HCT116 (cell line): ENCODE measurements around the gene SNTG2. TPM values are rescaled to one million over a fixed set of nuclear protein-coding genes. Genes with fewer than 3 reads are reported as not detected.

Source experiments
- ATAC-seq: fragments of 200-7000 bp; cut with Tn5 transposase; 2 replicates; pipeline ENCODE4 v1.9.1; 2020; ENCODE audit warnings: mild to moderate bottlenecking, moderate library complexity
- BruUV-seq: library from RNA; stranded (reverse); fragments of 400-500 nt; replicated peaks from 2 replicates; lab custom pipeline; 2021; lab: Mats Ljungman, UMichigan
- CTCF ChIA-PET: fragments of 300-600 bp; sonication (Branson Sonifier 250); formaldehyde crosslinking; loops from one replicate; lab custom pipeline; 2021; ENCODE audit warnings: antibody characterized with exemption; lab: Charles Lee
- POLR2A ChIA-PET: fragments of 300-600, 350-600 bp; sonication (Branson Sonifier 250); formaldehyde crosslinking; loops from one replicate; lab custom pipeline; 2021; ENCODE audit warnings: antibody characterized with exemption; lab: Charles Lee
- RAD21 ChIA-PET, 2 experiments: fragments of 300-600 bp; sonication (Branson Sonifier 250); formaldehyde crosslinking; loops; one replicate each; lab custom pipeline; 2023; ENCODE audit warnings: low total read pairs in 2 of 2; ENCODE audit not compliant: uncharacterized antibody in 2 of 2, unreplicated experiment in 2 of 2, low non-redundant PET in 1 of 2; lab: Charles Lee
- DNase-seq: peaks from one replicate; pipeline ENCODE4 v3.0.0-alpha.2; 2010; ENCODE audit warnings: low read depth, low spot score
- H2AFZ ChIP-seq: fragments of 200-600 bp; shearing (Covaris generic), sonication (generic); 2 replicates; pipeline ENCODE4 v1.6.1; 2017; ENCODE audit warnings: low read depth, mixed run types, mixed read lengths, antibody characterized with exemption, low read length; ENCODE audit not compliant: poor library complexity, severe bottlenecking
- H3K27ac ChIP-seq: 2 replicates; pipeline ENCODE4 v1.5.1; 2012; ENCODE audit warnings: low read depth, low read length
- H3K27me3 ChIP-seq: fragments of 200-600 bp; sonication (generic); 2 replicates; pipeline ENCODE4 v1.6.1; 2016; ENCODE audit warnings: mixed run types, low read length, mixed read lengths; ENCODE audit not compliant: insufficient read depth
- H3K36me3 ChIP-seq, 2 experiments: fragments of 200-500 bp in 1 of 2; fragments of 200-600 bp in 1 of 2; sonication (Bioruptor generic) in 1 of 2; sonication (generic) in 1 of 2; 2 replicates each; pipeline versions ENCODE4 v1.5.1 to v1.6.1; 2014 to 2016; ENCODE audit warnings: low read length in 2 of 2, inconsistent platforms in 1 of 2, mixed read lengths in 1 of 2, mixed run types in 1 of 2; ENCODE audit not compliant: insufficient read depth in 2 of 2, control insufficient read depth in 1 of 2
- H3K4me1 ChIP-seq, 2 experiments: fragments of 200-600 bp in 1 of 2; sonication (generic) in 1 of 2; 2 replicates each; pipeline versions ENCODE4 v1.5.1 to v1.6.1; 2012 to 2017; ENCODE audit warnings: low read length in 2 of 2, inconsistent platforms in 1 of 2, mild to moderate bottlenecking in 1 of 2, mixed read lengths in 1 of 2, mixed run types in 1 of 2, moderate library complexity in 1 of 2; ENCODE audit not compliant: insufficient read depth in 2 of 2, control insufficient read depth in 1 of 2
- H3K4me2 ChIP-seq: fragments of 200-600 bp; sonication (generic); 2 replicates; pipeline ENCODE4 v1.6.1; 2017; ENCODE audit warnings: mixed run types, low read length, mixed read lengths
- H3K4me3 ChIP-seq, 2 experiments: fragments of 200-600 bp in 1 of 2; sonication (generic) in 1 of 2; replicated peaks in 1 of 2; 2 replicates each; pipeline ENCODE4 v1.5.1; 2011 to 2016; ENCODE audit warnings: low read length in 2 of 2, control low read depth in 1 of 2, low read depth in 1 of 2, mild to moderate bottlenecking in 1 of 2, mixed read lengths in 1 of 2, mixed run types in 1 of 2
- H3K79me2 ChIP-seq: fragments of 200-600 bp; sonication (generic); 2 replicates; pipeline ENCODE4 v1.6.1; 2017; ENCODE audit warnings: mild to moderate bottlenecking, mixed run types, low read length, moderate library complexity, mixed read lengths; ENCODE audit not compliant: insufficient read depth
- H3K9ac ChIP-seq: fragments of 200-600 bp; sonication (generic); 2 replicates; pipeline ENCODE4 v1.6.1; 2016; ENCODE audit warnings: low read length, mixed read lengths
- H3K9me2 ChIP-seq: fragments of 200-600 bp; sonication (generic), shearing (Covaris generic); 2 replicates; pipeline ENCODE4 v1.6.1; 2017; ENCODE audit warnings: mixed run types, mild to moderate bottlenecking, moderate library complexity; ENCODE audit not compliant: insufficient read depth
- H3K9me3 ChIP-seq, 2 experiments: fragments of 200-500 bp in 1 of 2; fragments of 200-600 bp in 1 of 2; sonication (Bioruptor generic) in 1 of 2; sonication (generic) in 1 of 2; 2 replicates each; pipeline ENCODE4 v1.6.1; 2014 to 2017; ENCODE audit warnings: low read length in 2 of 2, mixed read lengths in 2 of 2, inconsistent platforms in 1 of 2, low read depth in 1 of 2, mild to moderate bottlenecking in 1 of 2, mixed run types in 1 of 2, moderate library complexity in 1 of 2; ENCODE audit not compliant: control insufficient read depth in 1 of 2, insufficient read depth in 1 of 2
- H4K20me1 ChIP-seq: fragments of 200-600 bp; sonication (generic), shearing (Covaris generic); 2 replicates; pipeline ENCODE4 v1.6.1; 2017; ENCODE audit warnings: mixed run types, mild to moderate bottlenecking, moderate library complexity; ENCODE audit not compliant: insufficient read depth
- EZH2phosphoT487 ChIP-seq: fragments of 200-600 bp; IDR thresholded peaks from 2 replicates; pipeline ENCODE4 v1.6.1; 2018; ENCODE audit warnings: antibody characterized with exemption, borderline replicate concordance
- FOSL1 ChIP-seq: IDR thresholded peaks from 2 replicates; pipeline ENCODE4 v1.6.1; 2012; ENCODE audit warnings: low read depth
- POLR2A ChIP-seq: IDR thresholded peaks from 2 replicates; pipeline ENCODE4 v1.7.0; 2011; ENCODE audit warnings: borderline replicate concordance; ENCODE audit not compliant: insufficient read depth, insufficient read length; ENCODE audit errors: extremely low read depth
- POLR2AphosphoS5 ChIP-seq: IDR thresholded peaks from 2 replicates; pipeline ENCODE4 v1.6.1; 2011; ENCODE audit warnings: mild to moderate bottlenecking, low read depth, low read length, moderate library complexity
- SRF ChIP-seq: IDR thresholded peaks from 2 replicates; pipeline ENCODE4 v1.6.1; 2012; ENCODE audit warnings: low read depth
- TCF7L2 ChIP-seq: IDR thresholded peaks from 2 replicates; pipeline ENCODE4 v1.7.0; 2011; ENCODE audit warnings: borderline replicate concordance, inconsistent platforms; ENCODE audit not compliant: insufficient read depth, insufficient read length; ENCODE audit errors: extremely low read depth
- YY1 ChIP-seq: IDR thresholded peaks from 2 replicates; pipeline ENCODE4 v1.6.1; 2011; ENCODE audit warnings: low read length, low read depth, moderate library complexity, mild to moderate bottlenecking; ENCODE audit not compliant: insufficient replicate concordance; ENCODE audit errors: extremely low read depth
- ZBTB33 ChIP-seq: IDR thresholded peaks from 2 replicates; pipeline ENCODE4 v1.6.1; 2011; ENCODE audit warnings: mild to moderate bottlenecking, low read length, moderate library complexity; ENCODE audit not compliant: insufficient replicate concordance; ENCODE audit errors: extremely low read depth
- ZFX ChIP-seq: fragments of 450-650 bp; IDR thresholded peaks from 2 replicates; pipeline ENCODE4 v1.6.1; 2017
- ZNF274 ChIP-seq: fragments of 200-500 bp; sonication (Bioruptor generic); IDR thresholded peaks from 2 replicates; pipeline ENCODE4 v1.6.1; 2014; ENCODE audit warnings: mild to moderate bottlenecking, low read depth, low read length, inconsistent platforms
- intact Hi-C: fragments of 100-400 bp; cut with micrococcal nuclease; formaldehyde crosslinking; loops from 2 replicates; pipeline ENCODE4 v1.10.0; 2022
- total RNA-seq: library from RNA; stranded (reverse); gene quantifications from one replicate; pipeline ENCODE4 v1.2.1, GENCODE V29; 2021; ENCODE audit not compliant: unreplicated experiment
- TF ChIP-seq, protein P1 (sequence below): IDR thresholded peaks from 2 replicates; pipeline ENCODE4 v1.6.1; 2012

The SNTG2 gene
- total RNA-seq, 1 experiment from 2014 or later: not detected

GRCh38 chr2:1324884-1325283 is 374.2 kb downstream of the SNTG2 start (continued):
- TF ChIP-seq TCF7L2 (no peak), EZH2phosphoT487 (no peak), ZNF274 (no peak), SRF (no peak), YY1 (no peak), FOSL1 (no peak), POLR2A (no peak), POLR2AphosphoS5 (no peak), ZFX (no peak)

- no peak overlapping the region for H3K4me2 ChIP-seq
- H3K9me2 ChIP-seq: no peaks in the 10 kb centered on the region
- ChIA-PET CTCF (no interaction called here), POLR2A (no interaction called here), RAD21 (no interaction called here)
- no peaks in the 10 kb centered on the region for H3K9me3 ChIP-seq
- no peak overlapping the region for H2AFZ ChIP-seq
- intact Hi-C loops: no loop called here
- TF ChIP-seq, protein P1, sequence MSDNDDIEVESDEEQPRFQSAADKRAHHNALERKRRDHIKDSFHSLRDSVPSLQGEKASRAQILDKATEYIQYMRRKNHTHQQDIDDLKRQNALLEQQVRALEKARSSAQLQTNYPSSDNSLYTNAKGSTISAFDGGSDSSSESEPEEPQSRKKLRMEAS: no peak
- no peak for TF ChIP-seq ZBTB33
- H3K9ac ChIP-seq: no peak overlapping the region
- no TSS peak for BruUV-seq
- H3K27ac ChIP-seq: no peak overlapping the region
- H3K36me3 ChIP-seq: no peaks in the 10 kb centered on the region
- H3K4me1 ChIP-seq: no peaks in the 10 kb centered on the region
- H3K79me2 ChIP-seq: no peaks in the 10 kb centered on the region
- H4K20me1 ChIP-seq: no peaks in the 10 kb centered on the region
- H3K27me3 ChIP-seq: no peaks in the 10 kb centered on the region
- ATAC-seq: no peak
- no peak overlapping the region for H3K4me3 ChIP-seq
- no peak for DNase-seq
Observed at GRCh38 chr2:1328684-1329083, 378.0 kb downstream of the SNTG2 start.
